ENCODE data around the gene PKDREJ.

- TF ChIP-seq CTCF (IDR thresholded peaks at IDR 0.05), result no peak
- no peak for TF ChIP-seq TCF7L2 (IDR thresholded peaks at IDR 0.05; ENCODE audit: low read depth, low read length)
- TF ChIP-seq POLR2AphosphoS5 (IDR thresholded peaks at IDR 0.05; ENCODE audit: low read depth, low read length), result no peak
- no peak for TF ChIP-seq SIN3A (IDR thresholded peaks at IDR 0.05; ENCODE audit: borderline replicate concordance, insufficient read depth, low read depth, low read length)
- no peak for TF ChIP-seq REST (IDR thresholded peaks at IDR 0.05; ENCODE audit: insufficient read depth in 1 of 2, low read depth in 2 of 2, low read length in 1 of 2)
These were observed 38.9 kb downstream of the PKDREJ start for GRCh38 chr22:46224044-46224897.
